ENCODE data around the gene RTEL1.
"Not testable (repeated sequence)": the region's sequence is repeated elsewhere in the genome, so short reads cannot be mapped to it uniquely, and the experiment has no call there.

DNA sequence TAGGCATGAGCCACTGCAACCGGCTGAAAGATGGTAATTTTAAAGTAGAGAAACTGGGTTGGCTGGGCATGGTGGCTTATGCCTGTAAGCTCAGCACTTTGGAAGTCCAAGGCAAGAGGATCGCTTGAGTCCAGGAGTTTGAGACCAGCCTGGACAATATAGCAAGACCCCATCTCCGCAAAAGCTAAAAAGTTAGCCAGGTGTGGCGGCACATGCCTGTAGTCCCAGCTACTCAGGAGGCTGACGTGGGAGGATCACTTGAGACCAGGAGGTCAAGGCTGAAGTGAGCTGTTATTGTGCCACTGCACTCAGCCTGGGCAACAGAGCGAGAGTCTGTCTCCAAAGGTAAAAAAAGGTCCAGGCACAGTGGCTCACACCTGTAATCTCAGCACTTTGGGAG lies 27.2 kb upstream of the RTEL1 start:
- TF ChIP-seq, protein P1, sequence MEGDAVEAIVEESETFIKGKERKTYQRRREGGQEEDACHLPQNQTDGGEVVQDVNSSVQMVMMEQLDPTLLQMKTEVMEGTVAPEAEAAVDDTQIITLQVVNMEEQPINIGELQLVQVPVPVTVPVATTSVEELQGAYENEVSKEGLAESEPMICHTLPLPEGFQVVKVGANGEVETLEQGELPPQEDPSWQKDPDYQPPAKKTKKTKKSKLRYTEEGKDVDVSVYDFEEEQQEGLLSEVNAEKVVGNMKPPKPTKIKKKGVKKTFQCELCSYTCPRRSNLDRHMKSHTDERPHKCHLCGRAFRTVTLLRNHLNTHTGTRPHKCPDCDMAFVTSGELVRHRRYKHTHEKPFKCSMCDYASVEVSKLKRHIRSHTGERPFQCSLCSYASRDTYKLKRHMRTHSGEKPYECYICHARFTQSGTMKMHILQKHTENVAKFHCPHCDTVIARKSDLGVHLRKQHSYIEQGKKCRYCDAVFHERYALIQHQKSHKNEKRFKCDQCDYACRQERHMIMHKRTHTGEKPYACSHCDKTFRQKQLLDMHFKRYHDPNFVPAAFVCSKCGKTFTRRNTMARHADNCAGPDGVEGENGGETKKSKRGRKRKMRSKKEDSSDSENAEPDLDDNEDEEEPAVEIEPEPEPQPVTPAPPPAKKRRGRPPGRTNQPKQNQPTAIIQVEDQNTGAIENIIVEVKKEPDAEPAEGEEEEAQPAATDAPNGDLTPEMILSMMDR (IDR thresholded peaks at IDR 0.05; ENCODE audit: low read length), result not testable (repeated sequence)
- TF ChIP-seq EZH2 (IDR thresholded peaks at IDR 0.05; ENCODE audit: borderline replicate concordance, low read length), result not testable (repeated sequence)
